Measurements from ENCODE around the gene TTC3. TPM values are rescaled to one million over a fixed set of nuclear protein-coding genes. Genes with fewer than 3 reads are reported as not detected.

Gene TTC3
- total and polyA plus RNA-seq, 2 of the 13 experiments (the other 11 are each of a cell fraction or from before 2014, with no cell fraction given) = 55.7 to 108 TPM

GRCh38 chr21:37153935-37154350, 80.9 kb downstream of the TTC3 start (continued):
- TF ChIP-seq ZNF264 (CRISPR knock-in tag; IDR thresholded peaks at IDR 0.05) = peak; percentile 92
- peak; percentile 52; the same call in 1 of the 2 replicates for TF ChIP-seq MYPOP (CRISPR knock-in tag; IDR thresholded peaks at IDR 0.05)
- TF ChIP-seq MAFK (conservative IDR thresholded peaks at IDR 0.05 in 1 of 2, IDR thresholded peaks at IDR 0.05 in 1 of 2; ENCODE audit: low read length in 2 of 2) = peak; percentile 27 to 34; a peak in 3 of 4 replicates
- TF ChIP-seq MXD1 (CRISPR knock-in tag; IDR thresholded peaks at IDR 0.05) = no peak
- TF ChIP-seq MXD4 (CRISPR knock-in tag; IDR thresholded peaks at IDR 0.05) = peak; percentile 51; the same call in 1 of the 2 replicates
- TF ChIP-seq TEF (CRISPR knock-in tag; IDR thresholded peaks at IDR 0.05) = peak; percentile 99
- TF ChIP-seq ZNF883 (CRISPR knock-in tag; IDR thresholded peaks at IDR 0.05; ENCODE audit: not compliant biosample characterization) = no peak
- no peak for TF ChIP-seq SRSF9 (IDR thresholded peaks at IDR 0.05; ENCODE audit: borderline replicate concordance, insufficient read depth, low read depth, low read length, poor library complexity, severe bottlenecking)
- TF ChIP-seq ZNF550 (CRISPR knock-in tag; IDR thresholded peaks at IDR 0.05; ENCODE audit: borderline replicate concordance) = no peak
- TF ChIP-seq RAD51 (IDR thresholded peaks at IDR 0.05; ENCODE audit: borderline replicate concordance) = no peak
- TF ChIP-seq MBD4 (IDR thresholded peaks at IDR 0.05; ENCODE audit: borderline replicate concordance, low read length) = no peak
- TF ChIP-seq PITX1 (CRISPR knock-in tag; IDR thresholded peaks at IDR 0.05) = peak; percentile 86
- TF ChIP-seq ZFP41 (CRISPR knock-in tag; IDR thresholded peaks at IDR 0.05; ENCODE audit: borderline replicate concordance) = no peak
- TF ChIP-seq TEAD3 (CRISPR knock-in tag; optimal IDR thresholded peaks at IDR 0.05; ENCODE audit: borderline replicate concordance) = peak; percentile 86
- 0 out of 2 replicates have a peak, but pooled peaks have one; percentile 33 for TF ChIP-seq STAG1 (CRISPR knock-in tag; IDR thresholded peaks at IDR 0.05)
- TF ChIP-seq NFE2 (CRISPR knock-in tag; IDR thresholded peaks at IDR 0.05) = no peak
- peak; percentile 88 for TF ChIP-seq ZBTB43 (CRISPR knock-in tag; conservative IDR thresholded peaks at IDR 0.05)
- TF ChIP-seq FIP1L1 (IDR thresholded peaks at IDR 0.05; ENCODE audit: borderline replicate concordance, insufficient read depth, low read depth, low read length) = no peak
- TF ChIP-seq ZHX1 (CRISPR knock-in tag; IDR thresholded peaks at IDR 0.05; ENCODE audit: low read depth) = peak; percentile 24; the same call in 1 of the 2 replicates
- TF ChIP-seq FOXJ3 (CRISPR knock-in tag; IDR thresholded peaks at IDR 0.05; ENCODE audit: borderline replicate concordance) = peak; percentile 90; the same call in 1 of the 2 replicates
- TF ChIP-seq ELK4 (CRISPR knock-in tag; IDR thresholded peaks at IDR 0.05; ENCODE audit: borderline replicate concordance) = no peak
- 0 out of 2 replicates have a peak, but pooled peaks have one; percentile 26 for TF ChIP-seq ETV6 (CRISPR knock-in tag; conservative IDR thresholded peaks at IDR 0.05)
- TF ChIP-seq ZNF468 (CRISPR knock-in tag; IDR thresholded peaks at IDR 0.05) = no peak

Measured in HepG2 (cell line).